GM12892 (cell line): Measurements from ENCODE around the gene ATAD3B. TPM values are rescaled to one million over a fixed set of nuclear protein-coding genes. Genes with fewer than 3 reads are reported as not detected.
A peak's percentile ranks its signal among the peaks of the same experiment; 100 is the strongest.
"Not testable (repeated sequence)": the region's sequence is repeated elsewhere in the genome, so short reads cannot be mapped to it uniquely, and the experiment has no call there.

ENCODE experiments used
- DNase-seq: peaks from one replicate; pipeline ENCODE4 v3.0.0; 2011; ENCODE audit not compliant: insufficient read length
- FAIRE-seq: peaks from 2 replicates; lab custom pipeline; 2011; peaks lifted over from hg19 to GRCh38; lab: Jason Lieb, UNC
- POLR2A ChIP-seq: IDR thresholded peaks from 2 replicates; pipeline ENCODE4 v1.6.1; 2011; ENCODE audit warnings: low read depth, low read length, control low read depth
- POLR2AphosphoS5 ChIP-seq: IDR thresholded peaks from 2 replicates; pipeline ENCODE4 v1.6.1; 2011; ENCODE audit warnings: low read depth, low read length, control low read depth
- TAF1 ChIP-seq: IDR thresholded peaks from 2 replicates; pipeline ENCODE4 v1.6.1; 2011; ENCODE audit warnings: low read depth, mild to moderate bottlenecking, control low read depth, low read length, borderline replicate concordance
- polyA plus RNA-seq: library from polyadenylated mRNA; unstranded; fragments of >200 nt; gene quantifications from one replicate; pipeline ENCODE4 v1.2.1, GENCODE V29; 2012; ENCODE audit warnings: missing spikeins, inconsistent platforms; ENCODE audit not compliant: missing spikeins

Gene ATAD3B
- 6.8 TPM for polyA plus RNA-seq

- DNase-seq (peak; percentile 95), FAIRE-seq (peak; percentile 97)
- TF ChIP-seq POLR2AphosphoS5 (peak; percentile 50; the same call in 1 of the 2 replicates), TAF1 (peak; percentile 52; the same call in 1 of the 2 replicates), POLR2A (peak; percentile 83)
Observed at GRCh38 chr1:1471389-1472052, at the start of gene ATAD3B. Gene ATAD3B (plus strand): TSS chr1:1471765. CDS start chr1:1471885, 120 bp downstream.

- TF ChIP-seq POLR2A (no peak), POLR2AphosphoS5 (no peak), TAF1 (no peak)
- DNase-seq (no peak), FAIRE-seq (no peak)
Observed at GRCh38 chr1:1421907-1422464, 49.6 kb upstream of the ATAD3B start.

DNA sequence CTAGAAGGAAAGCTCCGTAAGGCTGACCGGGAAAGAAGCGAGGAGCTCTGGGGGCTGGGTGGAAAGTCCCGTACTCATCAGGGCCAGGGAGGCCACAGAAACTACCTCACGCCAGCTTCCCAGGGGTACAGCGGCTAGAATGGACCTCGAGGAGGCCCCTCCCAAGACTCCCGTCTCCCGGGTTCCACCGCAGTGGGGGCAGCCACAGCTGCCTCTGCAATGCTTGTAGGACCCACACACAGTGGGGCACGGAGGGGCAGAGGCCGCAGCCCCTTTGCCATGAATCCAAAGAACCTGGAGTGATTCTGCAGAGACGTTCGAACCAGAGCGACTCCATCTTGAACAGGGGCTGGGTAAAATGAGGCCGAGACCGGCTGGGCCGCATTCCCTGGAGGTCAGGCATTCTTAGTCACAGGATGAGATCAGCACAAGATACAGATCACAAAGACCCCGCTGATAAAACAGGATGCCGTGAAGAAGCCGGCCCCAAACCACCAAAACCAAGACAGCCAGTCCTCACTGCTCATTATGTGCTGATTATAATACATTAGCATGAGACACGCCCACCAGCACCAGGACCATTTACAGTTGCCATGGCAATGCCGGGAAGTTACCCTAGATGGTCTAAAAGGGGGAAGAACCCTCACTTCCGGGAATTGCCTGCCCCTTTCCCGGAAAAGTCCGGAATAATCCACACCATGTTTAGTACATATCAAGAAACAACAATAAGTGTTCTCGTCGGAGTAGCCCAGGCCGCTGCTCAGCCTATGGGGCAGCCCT lies 48.9 kb upstream of the ATAD3B start:
- no peak for DNase-seq
- TF ChIP-seq POLR2AphosphoS5 (no peak), TAF1 (no peak), POLR2A (no peak)
- FAIRE-seq: peak; percentile 78

DNA sequence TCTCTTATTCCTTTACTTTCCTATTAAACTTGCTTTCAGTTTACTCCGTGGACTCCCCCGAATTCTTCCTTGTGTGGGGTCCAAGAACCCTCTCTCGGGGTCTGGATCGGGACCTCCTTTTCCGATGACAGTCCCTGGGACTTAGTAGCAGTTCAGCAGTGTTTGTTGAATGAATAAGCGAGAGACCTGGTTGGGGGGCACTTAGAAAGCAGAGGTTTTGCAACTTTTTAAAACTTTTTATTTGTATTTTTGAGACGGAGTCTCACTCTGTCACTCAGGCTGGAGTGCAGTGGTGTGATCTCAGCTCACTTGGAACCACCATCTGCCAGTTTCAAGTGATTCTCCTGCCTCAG lies 48.3 kb upstream of the ATAD3B start:
- TF ChIP-seq TAF1: no peak
- TF ChIP-seq POLR2AphosphoS5: no peak
- no peak for TF ChIP-seq POLR2A
- no peak for DNase-seq
- FAIRE-seq: no peak

GRCh38 chr1:1424707-1425106 lies 46.9 kb upstream of the ATAD3B start:
- no peak for TF ChIP-seq TAF1
- TF ChIP-seq POLR2A: no peak
- no peak for TF ChIP-seq POLR2AphosphoS5
- no peak for DNase-seq
- FAIRE-seq: no peak

- no peak for DNase-seq
- no peak for TF ChIP-seq POLR2A
- no peak for FAIRE-seq
Observed at GRCh38 chr1:1425426-1425752, 46.2 kb upstream of the ATAD3B start.

GRCh38 chr1:1425753-1426495 lies 45.6 kb upstream of the ATAD3B start:
- FAIRE-seq (no peak), DNase-seq (peak; percentile 33)
- TF ChIP-seq POLR2A (no peak), TAF1 (no peak), POLR2AphosphoS5 (no peak)

- DNase-seq (peak; percentile 33), FAIRE-seq (no peak)
Observed at GRCh38 chr1:1426496-1427105, 45.0 kb upstream of the ATAD3B start.

DNA sequence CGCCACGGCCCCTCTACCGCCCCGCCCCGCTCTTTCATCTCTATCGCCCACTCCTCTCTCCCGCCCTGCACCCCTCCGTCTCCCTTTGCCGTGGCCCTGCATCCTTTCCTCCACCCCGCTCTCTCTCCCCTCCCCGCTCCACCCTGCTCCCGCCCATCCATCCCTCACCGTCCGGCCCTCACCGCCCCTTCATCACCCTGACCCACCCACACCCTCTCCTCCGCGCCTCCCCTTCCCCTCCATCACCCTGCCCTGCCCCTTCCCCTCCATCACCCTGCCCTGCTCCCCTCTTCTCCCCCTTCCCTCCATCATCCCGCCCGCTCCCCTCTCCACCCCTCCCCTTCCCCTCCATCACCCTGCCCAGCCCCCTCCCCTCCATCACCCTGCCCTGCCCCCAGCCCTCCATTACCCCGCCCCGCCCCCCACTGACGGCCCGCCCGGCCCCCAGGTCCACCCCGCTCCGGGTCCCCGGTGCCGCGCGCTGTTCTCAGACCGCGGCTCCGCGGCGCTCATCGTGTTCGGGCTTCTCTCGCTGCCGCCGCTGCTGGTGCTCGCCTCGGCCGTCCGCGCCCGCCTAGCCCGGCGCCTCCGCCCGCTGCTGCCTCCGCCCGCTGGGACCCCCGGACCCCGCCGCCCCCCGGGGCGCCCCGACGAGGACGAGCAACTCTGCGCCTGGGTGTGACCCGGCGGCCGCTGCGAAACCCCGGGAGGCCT lies 44.3 kb upstream of the ATAD3B start:
- TF ChIP-seq POLR2AphosphoS5 (no peak), POLR2A (no peak), TAF1 (no peak)
- FAIRE-seq (peak; percentile 64), DNase-seq (peak; percentile 44)

More at GRCh38 chr1:1426496-1427105, 45.0 kb upstream of the ATAD3B start:
- TF ChIP-seq POLR2A (no peak), POLR2AphosphoS5 (no peak), TAF1 (no peak)

GRCh38 chr1:1427820-1428148 lies 43.8 kb upstream of the ATAD3B start:
- TF ChIP-seq TAF1 (no peak), POLR2AphosphoS5 (no peak), POLR2A (no peak)
- DNase-seq (no peak), FAIRE-seq (no peak)

DNA sequence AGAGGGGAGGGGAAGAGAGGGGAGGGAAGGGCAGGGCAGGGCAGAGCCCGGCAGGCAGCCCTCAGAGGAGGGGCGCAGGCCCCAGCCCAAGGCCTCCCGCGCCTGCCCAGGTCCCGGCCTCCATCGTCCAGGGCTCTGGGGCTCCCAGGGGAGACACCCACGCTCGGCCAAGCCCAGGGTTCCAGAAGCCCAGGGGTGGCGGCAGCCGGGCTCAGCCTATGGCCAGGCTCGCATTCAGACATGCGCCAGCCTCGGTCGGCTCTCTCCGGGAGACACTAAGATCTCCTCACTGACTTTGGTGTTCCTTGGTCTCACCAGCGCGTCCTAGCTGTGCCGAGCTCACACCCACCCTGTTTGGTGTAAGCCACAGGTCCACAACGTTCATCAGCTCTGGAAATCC lies 43.4 kb upstream of the ATAD3B start:
- DNase-seq (no peak), FAIRE-seq (no peak)
- TF ChIP-seq POLR2A (no peak), TAF1 (no peak), POLR2AphosphoS5 (no peak)

DNA sequence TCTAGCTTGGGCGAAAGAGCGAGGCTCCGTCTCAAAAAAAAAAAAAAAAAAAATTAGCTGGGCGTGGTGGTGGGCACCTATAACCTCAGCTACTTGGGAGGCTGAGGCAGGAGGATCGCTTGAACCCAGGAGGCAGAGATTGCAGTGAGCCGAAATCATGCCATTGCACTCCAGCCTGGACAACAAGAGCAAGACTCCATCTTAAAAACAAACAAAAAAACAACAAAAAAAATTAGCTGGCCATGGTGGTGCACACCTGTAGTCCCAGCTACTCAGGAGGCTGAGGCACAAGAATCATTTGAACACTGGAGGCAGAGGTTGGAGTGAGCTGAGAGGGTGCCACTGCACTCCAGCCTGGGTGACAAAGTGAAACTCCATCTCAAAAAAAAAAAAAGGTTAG lies 42.6 kb upstream of the ATAD3B start:
- not testable (repeated sequence) for DNase-seq

More for the DNA sequence above, 42.6 kb upstream of the ATAD3B start:
- FAIRE-seq: not testable (repeated sequence)
